HCT116 (cell line): ENCODE data around the gene CDK1. TPM values are rescaled to one million over a fixed set of nuclear protein-coding genes. Genes with fewer than 3 reads are reported as not detected.
A peak's percentile ranks its signal among the peaks of the same experiment; 100 is the strongest.

Experiments used
- ATAC-seq: fragments of 200-7000 bp; cut with Tn5 transposase; 2 replicates; pipeline ENCODE4 v1.9.1; 2020; ENCODE audit warnings: mild to moderate bottlenecking, moderate library complexity
- BruUV-seq: library from RNA; stranded (reverse); fragments of 400-500 nt; replicated peaks from 2 replicates; lab custom pipeline; 2021; lab: Mats Ljungman, UMichigan
- CTCF ChIA-PET: fragments of 300-600 bp; sonication (Branson Sonifier 250); formaldehyde crosslinking; loops from one replicate; lab custom pipeline; 2021; ENCODE audit warnings: antibody characterized with exemption; lab: Charles Lee
- POLR2A ChIA-PET: fragments of 300-600, 350-600 bp; sonication (Branson Sonifier 250); formaldehyde crosslinking; loops from one replicate; lab custom pipeline; 2021; ENCODE audit warnings: antibody characterized with exemption; lab: Charles Lee
- RAD21 ChIA-PET, 2 experiments: fragments of 300-600 bp; sonication (Branson Sonifier 250); formaldehyde crosslinking; loops; one replicate each; lab custom pipeline; 2023; ENCODE audit warnings: low total read pairs in 2 of 2; ENCODE audit not compliant: uncharacterized antibody in 2 of 2, unreplicated experiment in 2 of 2, low non-redundant PET in 1 of 2; lab: Charles Lee
- DNase-seq: peaks from one replicate; pipeline ENCODE4 v3.0.0-alpha.2; 2010; ENCODE audit warnings: low read depth, low spot score
- H2AFZ ChIP-seq: fragments of 200-600 bp; shearing (Covaris generic), sonication (generic); 2 replicates; pipeline ENCODE4 v1.6.1; 2017; ENCODE audit warnings: low read depth, mixed run types, mixed read lengths, antibody characterized with exemption, low read length; ENCODE audit not compliant: poor library complexity, severe bottlenecking
- H3K27ac ChIP-seq: 2 replicates; pipeline ENCODE4 v1.5.1; 2012; ENCODE audit warnings: low read depth, low read length
- H3K27me3 ChIP-seq: fragments of 200-600 bp; sonication (generic); 2 replicates; pipeline ENCODE4 v1.6.1; 2016; ENCODE audit warnings: mixed run types, low read length, mixed read lengths; ENCODE audit not compliant: insufficient read depth
- H3K36me3 ChIP-seq, 2 experiments: fragments of 200-500 bp in 1 of 2; fragments of 200-600 bp in 1 of 2; sonication (Bioruptor generic) in 1 of 2; sonication (generic) in 1 of 2; 2 replicates each; pipeline versions ENCODE4 v1.5.1 to v1.6.1; 2014 to 2016; ENCODE audit warnings: low read length in 2 of 2, inconsistent platforms in 1 of 2, mixed read lengths in 1 of 2, mixed run types in 1 of 2; ENCODE audit not compliant: insufficient read depth in 2 of 2, control insufficient read depth in 1 of 2
- H3K4me1 ChIP-seq, 2 experiments: fragments of 200-600 bp in 1 of 2; sonication (generic) in 1 of 2; 2 replicates each; pipeline versions ENCODE4 v1.5.1 to v1.6.1; 2012 to 2017; ENCODE audit warnings: low read length in 2 of 2, inconsistent platforms in 1 of 2, mild to moderate bottlenecking in 1 of 2, mixed read lengths in 1 of 2, mixed run types in 1 of 2, moderate library complexity in 1 of 2; ENCODE audit not compliant: insufficient read depth in 2 of 2, control insufficient read depth in 1 of 2
- H3K4me2 ChIP-seq: fragments of 200-600 bp; sonication (generic); 2 replicates; pipeline ENCODE4 v1.6.1; 2017; ENCODE audit warnings: mixed run types, low read length, mixed read lengths
- H3K4me3 ChIP-seq, 2 experiments: fragments of 200-600 bp in 1 of 2; sonication (generic) in 1 of 2; replicated peaks in 1 of 2; 2 replicates each; pipeline ENCODE4 v1.5.1; 2011 to 2016; ENCODE audit warnings: low read length in 2 of 2, control low read depth in 1 of 2, low read depth in 1 of 2, mild to moderate bottlenecking in 1 of 2, mixed read lengths in 1 of 2, mixed run types in 1 of 2
- H3K79me2 ChIP-seq: fragments of 200-600 bp; sonication (generic); 2 replicates; pipeline ENCODE4 v1.6.1; 2017; ENCODE audit warnings: mild to moderate bottlenecking, mixed run types, low read length, moderate library complexity, mixed read lengths; ENCODE audit not compliant: insufficient read depth
- H3K9ac ChIP-seq: fragments of 200-600 bp; sonication (generic); 2 replicates; pipeline ENCODE4 v1.6.1; 2016; ENCODE audit warnings: low read length, mixed read lengths
- H3K9me2 ChIP-seq: fragments of 200-600 bp; sonication (generic), shearing (Covaris generic); 2 replicates; pipeline ENCODE4 v1.6.1; 2017; ENCODE audit warnings: mixed run types, mild to moderate bottlenecking, moderate library complexity; ENCODE audit not compliant: insufficient read depth
- H3K9me3 ChIP-seq, 2 experiments: fragments of 200-500 bp in 1 of 2; fragments of 200-600 bp in 1 of 2; sonication (Bioruptor generic) in 1 of 2; sonication (generic) in 1 of 2; 2 replicates each; pipeline ENCODE4 v1.6.1; 2014 to 2017; ENCODE audit warnings: low read length in 2 of 2, mixed read lengths in 2 of 2, inconsistent platforms in 1 of 2, low read depth in 1 of 2, mild to moderate bottlenecking in 1 of 2, mixed run types in 1 of 2, moderate library complexity in 1 of 2; ENCODE audit not compliant: control insufficient read depth in 1 of 2, insufficient read depth in 1 of 2
- H4K20me1 ChIP-seq: fragments of 200-600 bp; sonication (generic), shearing (Covaris generic); 2 replicates; pipeline ENCODE4 v1.6.1; 2017; ENCODE audit warnings: mixed run types, mild to moderate bottlenecking, moderate library complexity; ENCODE audit not compliant: insufficient read depth
- CBX3 ChIP-seq: IDR thresholded peaks from 2 replicates; pipeline ENCODE4 v1.6.1; 2012; ENCODE audit warnings: low read depth
- CEBPB ChIP-seq: IDR thresholded peaks from 2 replicates; pipeline ENCODE4 v1.6.1; 2012; ENCODE audit warnings: low read depth
- CTCF ChIP-seq, 3 experiments: fragments of 200-600 bp in 1 of 3; sonication (generic) in 1 of 3; IDR thresholded peaks in 2 of 3; conservative IDR thresholded peaks in 1 of 3; 2 replicates each; pipeline ENCODE4 v1.5.1; 2012 to 2017; ENCODE audit warnings: low read depth in 2 of 3, low read length in 2 of 3, antibody characterized with exemption in 1 of 3, borderline replicate concordance in 1 of 3, control low read depth in 1 of 3, mild to moderate bottlenecking in 1 of 3, mixed read lengths in 1 of 3, mixed run types in 1 of 3, moderate library complexity in 1 of 3; ENCODE audit not compliant: insufficient read depth in 1 of 3
- EZH2 ChIP-seq: fragments of 200-600 bp; sonication (generic); IDR thresholded peaks from 2 replicates; pipeline ENCODE4 v1.6.1; 2017; ENCODE audit warnings: antibody characterized with exemption, mixed run types
- EZH2phosphoT487 ChIP-seq: fragments of 200-600 bp; IDR thresholded peaks from 2 replicates; pipeline ENCODE4 v1.6.1; 2018; ENCODE audit warnings: antibody characterized with exemption, borderline replicate concordance
- FOSL1 ChIP-seq: IDR thresholded peaks from 2 replicates; pipeline ENCODE4 v1.6.1; 2012; ENCODE audit warnings: low read depth
- JUND ChIP-seq: IDR thresholded peaks from 2 replicates; pipeline ENCODE4 v1.6.1; 2012
- MAX ChIP-seq: IDR thresholded peaks from 2 replicates; pipeline ENCODE4 v1.6.1; 2012
- POLR2AphosphoS5 ChIP-seq: IDR thresholded peaks from 2 replicates; pipeline ENCODE4 v1.6.1; 2011; ENCODE audit warnings: mild to moderate bottlenecking, low read depth, low read length, moderate library complexity
- RAD21 ChIP-seq: IDR thresholded peaks from 2 replicates; pipeline ENCODE4 v1.6.1; 2012; ENCODE audit warnings: low read depth, mild to moderate bottlenecking
- REST ChIP-seq: IDR thresholded peaks from 2 replicates; pipeline ENCODE4 v1.6.1; 2012; ENCODE audit warnings: low read depth
- SP1 ChIP-seq: IDR thresholded peaks from 2 replicates; pipeline ENCODE4 v1.6.1; 2012; ENCODE audit warnings: low read depth
- YY1 ChIP-seq: IDR thresholded peaks from 2 replicates; pipeline ENCODE4 v1.6.1; 2011; ENCODE audit warnings: low read length, low read depth, moderate library complexity, mild to moderate bottlenecking; ENCODE audit not compliant: insufficient replicate concordance; ENCODE audit errors: extremely low read depth
- ZFX ChIP-seq: fragments of 450-650 bp; IDR thresholded peaks from 2 replicates; pipeline ENCODE4 v1.6.1; 2017
- intact Hi-C: fragments of 100-400 bp; cut with micrococcal nuclease; formaldehyde crosslinking; loops from 2 replicates; pipeline ENCODE4 v1.10.0; 2022
- total RNA-seq: library from RNA; stranded (reverse); gene quantifications from one replicate; pipeline ENCODE4 v1.2.1, GENCODE V29; 2021; ENCODE audit not compliant: unreplicated experiment

CDK1 gene
- total RNA-seq, 1 experiment from 2014 or later: 104 TPM

- H3K9me3 ChIP-seq: no peaks in the 10 kb centered on the region
- CTCF ChIA-PET: no interaction called here
- TSS peak; percentile 54 for BruUV-seq
- no peak overlapping the region for H2AFZ ChIP-seq
- H3K27me3 ChIP-seq: no peaks in the 10 kb centered on the region
- H3K79me2 ChIP-seq: no peaks in the 10 kb centered on the region
- intact Hi-C loops: no loop called here
- POLR2A ChIA-PET: no interaction called here
- H3K9ac ChIP-seq: no peak overlapping the region
- ATAC-seq (no peak), DNase-seq (no peak)
- RAD21 ChIA-PET: no interaction called here
- no peak overlapping the region for H3K27ac ChIP-seq
- H3K9me2 ChIP-seq: no peaks in the 10 kb centered on the region
- peak overlapping the region; percentile 90; the same call in 1 of the 2 replicates for H3K4me2 ChIP-seq
- H3K36me3 ChIP-seq: no peaks in the 10 kb centered on the region
- H3K4me3 ChIP-seq: no peak overlapping the region
- peaks cover 5 to 20% of the 10 kb centered on the region in 2 experiments; a peak in 3 of 4 replicates for H3K4me1 ChIP-seq
- no peaks in the 10 kb centered on the region for H4K20me1 ChIP-seq
- no peak for TF ChIP-seq FOSL1
These were observed 47.0 kb upstream of the CDK1 start for GRCh38 chr10:60731134-60731885.

- intact Hi-C loops: loop anchor here (2.0 kb wide), 1 partner anchor 46 kb away; the partner anchor contains the start of gene CDK1
- DNase-seq (no peak), ATAC-seq (no peak)
- Histone ChIP-seq H4K20me1 (no peaks in the 10 kb centered on the region), H3K9ac (peak overlapping the region; percentile 76), H3K4me2 (peak overlapping the region; percentile 90), H3K9me3 (no peaks in the 10 kb centered on the region), H3K4me1 (peaks cover 5 to 20% of the 10 kb centered on the region in 2 experiments; a peak in 3 of 4 replicates), H3K27me3 (no peaks in the 10 kb centered on the region), H3K4me3 (peak overlapping the region; percentile 58 to 73), H3K36me3 (no peaks in the 10 kb centered on the region), H3K27ac (no peak overlapping the region), H2AFZ (no peak overlapping the region), H3K9me2 (no peaks in the 10 kb centered on the region), H3K79me2 (no peaks in the 10 kb centered on the region)
- ChIA-PET POLR2A (no interaction called here), CTCF (no interaction called here), RAD21 (no interaction called here)
- BruUV-seq: no TSS peak
- no peak for TF ChIP-seq EZH2phosphoT487
- TF ChIP-seq POLR2AphosphoS5: no peak
- no peak for TF ChIP-seq ZFX
- no peak for TF ChIP-seq CBX3
- no peak for TF ChIP-seq REST
- TF ChIP-seq RAD21: no peak
- no peak for TF ChIP-seq JUND
- TF ChIP-seq EZH2: no peak
- no peak for TF ChIP-seq CEBPB
- no peak for TF ChIP-seq SP1
- TF ChIP-seq CTCF (IDR thresholded peaks at IDR 0.05 in 2 of 3, conservative IDR thresholded peaks at IDR 0.05 in 1 of 3; ENCODE audit: borderline replicate concordance in 1 of 3, insufficient read depth in 1 of 3, low read depth in 2 of 3, low read length in 2 of 3): no peak
- no peak for TF ChIP-seq YY1
- no peak for TF ChIP-seq MAX
These were observed 46.0 kb upstream of the CDK1 start for GRCh38 chr10:60732198-60732806.
